ENCODE measurements around the gene RIF1. TPM values are rescaled to one million over a fixed set of nuclear protein-coding genes. Genes with fewer than 3 reads are reported as not detected.

RIF1 gene
- total and polyA plus RNA-seq, 4 donors, result 2.2 to 26.9 (median 12.2) TPM

GRCh38 chr2:151478011-151478410 is 68.3 kb downstream of the RIF1 start:
- no peaks in the 10 kb centered on the region for H3K9me3 ChIP-seq (ENCODE audit: control insufficient read depth in 4 of 4, low read length in 3 of 4)
- DNase-seq (ENCODE audit: low spot score), result no peak
- H3K4me3 ChIP-seq (ENCODE audit: low read depth in 1 of 3, low read length in 3 of 3), result no peak overlapping the region
- no peak overlapping the region for H3K9ac ChIP-seq (ENCODE audit: low read depth in 1 of 2, low read length in 2 of 2)
- H3K27me3 ChIP-seq (ENCODE audit: control insufficient read depth in 4 of 4, insufficient read depth in 4 of 4, low read length in 3 of 4), result no peaks in the 10 kb centered on the region
- no peaks in the 10 kb centered on the region for H3K4me1 ChIP-seq (ENCODE audit: control insufficient read depth in 4 of 4, insufficient read depth in 4 of 4, low read length in 3 of 4)
- no peak for TF ChIP-seq NR2F2 (IDR thresholded peaks at IDR 0.05)
- TF ChIP-seq HNF4A (conservative IDR thresholded peaks at IDR 0.05), result no peak
- TF ChIP-seq TAF1 (conservative IDR thresholded peaks at IDR 0.05), result no peak
- TF ChIP-seq MAX (IDR thresholded peaks at IDR 0.05), result no peak
- no peak for TF ChIP-seq YY1 (IDR thresholded peaks at IDR 0.05)
- TF ChIP-seq ATF3 (IDR thresholded peaks at IDR 0.05), result no peak
- TF ChIP-seq SP1 (IDR thresholded peaks at IDR 0.05), result no peak
- no peak for TF ChIP-seq RAD21 (IDR thresholded peaks at IDR 0.05)
- no peak for TF ChIP-seq EGR1 (IDR thresholded peaks at IDR 0.05; ENCODE audit: low read depth in 2 of 2)
- no peak for TF ChIP-seq RXRA (IDR thresholded peaks at IDR 0.05)
- TF ChIP-seq ZBTB33 (IDR thresholded peaks at IDR 0.05), result no peak
- no peak for TF ChIP-seq GABPA (IDR thresholded peaks at IDR 0.05 in 1 of 2, conservative IDR thresholded peaks at IDR 0.05 in 1 of 2)
- TF ChIP-seq JUND (IDR thresholded peaks at IDR 0.05), result no peak
- no peak for TF ChIP-seq FOXA1 (IDR thresholded peaks at IDR 0.05)
- TF ChIP-seq CTCF (IDR thresholded peaks at IDR 0.05; ENCODE audit: low read depth, low read length, missing input control), result no peak
- TF ChIP-seq HNF4G (IDR thresholded peaks at IDR 0.05), result no peak
- over 99% methylated on average over 4 of the region's 4 CpGs for WGBS
- H3K36me3 ChIP-seq (ENCODE audit: control insufficient read depth in 4 of 4, insufficient read depth in 3 of 4, low read depth in 1 of 4, low read length in 3 of 4), result peaks cover 0 to 14% (median 4%) of the 10 kb centered on the region in 4 donors
- H3K27ac ChIP-seq (ENCODE audit: low read depth in 1 of 2, low read length in 2 of 2), result no peak overlapping the region

- H3K27me3 ChIP-seq (ENCODE audit: control insufficient read depth in 4 of 4, insufficient read depth in 4 of 4, low read length in 3 of 4), result no peaks in the 10 kb centered on the region
- 97% methylated on average over 5 of the region's 5 CpGs for WGBS
- H3K9me3 ChIP-seq (ENCODE audit: control insufficient read depth in 4 of 4, low read length in 3 of 4), result no peaks in the 10 kb centered on the region
- no peak for TF ChIP-seq HNF4A (conservative IDR thresholded peaks at IDR 0.05)
- TF ChIP-seq JUND (IDR thresholded peaks at IDR 0.05), result no peak
- TF ChIP-seq MAX (IDR thresholded peaks at IDR 0.05), result no peak
- TF ChIP-seq GABPA (IDR thresholded peaks at IDR 0.05 in 1 of 2, conservative IDR thresholded peaks at IDR 0.05 in 1 of 2), result no peak
- no peak for TF ChIP-seq EGR1 (IDR thresholded peaks at IDR 0.05; ENCODE audit: low read depth in 2 of 2)
- no peak for TF ChIP-seq TAF1 (conservative IDR thresholded peaks at IDR 0.05)
- no peak for TF ChIP-seq CTCF (IDR thresholded peaks at IDR 0.05; ENCODE audit: low read depth, low read length, missing input control)
- no peak for TF ChIP-seq RAD21 (IDR thresholded peaks at IDR 0.05)
- no peak for TF ChIP-seq ATF3 (IDR thresholded peaks at IDR 0.05)
- DNase-seq (ENCODE audit: low spot score), result no peak
- no peak overlapping the region for H3K27ac ChIP-seq (ENCODE audit: low read depth in 1 of 2, low read length in 2 of 2)
- H3K36me3 ChIP-seq (ENCODE audit: control insufficient read depth in 4 of 4, insufficient read depth in 3 of 4, low read depth in 1 of 4, low read length in 3 of 4), result peaks cover 0 to 3% (median 1%) of the 10 kb centered on the region in 4 donors
- H3K4me3 ChIP-seq (ENCODE audit: low read depth in 1 of 3, low read length in 3 of 3), result no peak overlapping the region
- peaks cover 0 to 8% (median 2%) of the 10 kb centered on the region in 4 donors for H3K4me1 ChIP-seq (ENCODE audit: control insufficient read depth in 4 of 4, insufficient read depth in 4 of 4, low read length in 3 of 4)
- H3K9ac ChIP-seq (ENCODE audit: low read depth in 1 of 2, low read length in 2 of 2), result no peak overlapping the region
These were observed 72.0 kb downstream of the RIF1 start for GRCh38 chr2:151481744-151482143.
